Loucy (cell line): ENCODE data around the gene ADGRG1.

ENCODE experiments used
- H2AFZ ChIP-seq: fragments of 200-600 bp; sonication (generic); 2 replicates; pipeline ENCODE4 v1.6.0; 2016; ENCODE audit warnings: antibody characterized with exemption, mild to moderate bottlenecking, low read length, moderate library complexity
- H3F3A ChIP-seq: fragments of 200-600 bp; 2 replicates; pipeline ENCODE4 v1.6.0; 2016; ENCODE audit warnings: antibody characterized with exemption, low read depth, mild to moderate bottlenecking
- H3K27me3 ChIP-seq: fragments of 200-600 bp; sonication (generic); 2 replicates; pipeline ENCODE4 v1.6.1; 2014; ENCODE audit warnings: low read length, mild to moderate bottlenecking; ENCODE audit not compliant: insufficient read depth, poor library complexity, severe bottlenecking
- H3K36me3 ChIP-seq: fragments of 200-600 bp; sonication (generic); 2 replicates; pipeline ENCODE4 v1.6.1; 2016; ENCODE audit warnings: low read length; ENCODE audit not compliant: insufficient read depth
- H3K4me1 ChIP-seq: fragments of 200-600 bp; sonication (generic); 2 replicates; pipeline ENCODE4 v1.5.1; 2014; ENCODE audit warnings: low read length, mild to moderate bottlenecking; ENCODE audit not compliant: insufficient read depth, poor library complexity, severe bottlenecking
- H3K4me2 ChIP-seq: fragments of 200-600 bp; sonication (generic); 2 replicates; pipeline ENCODE4 v1.6.0; 2014; ENCODE audit warnings: antibody characterized with exemption, low read length, low read depth, mild to moderate bottlenecking; ENCODE audit not compliant: poor library complexity, severe bottlenecking
- H3K4me3 ChIP-seq: fragments of 200-600 bp; sonication (generic); 2 replicates; pipeline ENCODE4 v1.5.1; 2014; ENCODE audit warnings: low read length, mild to moderate bottlenecking, mixed read lengths; ENCODE audit not compliant: poor library complexity, severe bottlenecking
- H3K79me2 ChIP-seq: fragments of 200-600 bp; sonication (generic); 2 replicates; pipeline ENCODE4 v1.6.1; 2014; ENCODE audit warnings: low read length; ENCODE audit not compliant: insufficient read depth
- H3K9ac ChIP-seq: fragments of 200-600 bp; sonication (generic); 2 replicates; pipeline ENCODE4 v1.6.0; 2014; ENCODE audit warnings: mild to moderate bottlenecking, low read depth, low read length, moderate library complexity; ENCODE audit not compliant: poor library complexity, severe bottlenecking
- H3K9me2 ChIP-seq: fragments of 200-600 bp; sonication (generic); replicated peaks from 2 replicates; pipeline ENCODE4 v1.6.1; 2016; ENCODE audit warnings: low read depth, low read length, mixed read lengths
- H3K9me3 ChIP-seq: fragments of 200-600 bp; sonication (generic); 2 replicates; pipeline ENCODE4 v1.6.1; 2014; ENCODE audit warnings: mild to moderate bottlenecking, antibody characterized with exemption, low read length, low read depth; ENCODE audit not compliant: insufficient read depth
- H4K20me1 ChIP-seq: fragments of 200-600 bp; sonication (generic); 2 replicates; pipeline ENCODE4 v1.6.0; 2014; ENCODE audit warnings: antibody characterized with exemption, low read length, mild to moderate bottlenecking; ENCODE audit not compliant: insufficient read depth, poor library complexity, severe bottlenecking
- EZH2phosphoT487 ChIP-seq: fragments of 200-600 bp; IDR thresholded peaks from 2 replicates; pipeline ENCODE4 v1.6.1; 2018; ENCODE audit warnings: antibody characterized with exemption, mild to moderate bottlenecking, moderate library complexity, borderline replicate concordance
- TF ChIP-seq, protein P1 (sequence below): fragments of 200-600 bp; sonication (generic); conservative IDR thresholded peaks from 2 replicates; pipeline ENCODE4 v1.5.1; 2014; ENCODE audit warnings: mild to moderate bottlenecking, antibody characterized with exemption, low read length

Gene ADGRG1

GRCh38 chr16:57664662-57665025 is 36.2 kb downstream of the ADGRG1 start:
- Histone ChIP-seq H2AFZ (no peak overlapping the region), H3K4me2 (no peak overlapping the region), H3K36me3 (no peaks in the 10 kb centered on the region), H4K20me1 (no peaks in the 10 kb centered on the region), H3K79me2 (no peaks in the 10 kb centered on the region), H3K9ac (no peak overlapping the region), H3K9me2 (no peaks in the 10 kb centered on the region), H3K4me1 (peaks cover 32% of the 10 kb centered on the region), H3K27me3 (no peaks in the 10 kb centered on the region), H3K9me3 (no peaks in the 10 kb centered on the region), H3K4me3 (no peak overlapping the region), H3F3A (no peaks in the 10 kb centered on the region)
- TF ChIP-seq, protein P1, sequence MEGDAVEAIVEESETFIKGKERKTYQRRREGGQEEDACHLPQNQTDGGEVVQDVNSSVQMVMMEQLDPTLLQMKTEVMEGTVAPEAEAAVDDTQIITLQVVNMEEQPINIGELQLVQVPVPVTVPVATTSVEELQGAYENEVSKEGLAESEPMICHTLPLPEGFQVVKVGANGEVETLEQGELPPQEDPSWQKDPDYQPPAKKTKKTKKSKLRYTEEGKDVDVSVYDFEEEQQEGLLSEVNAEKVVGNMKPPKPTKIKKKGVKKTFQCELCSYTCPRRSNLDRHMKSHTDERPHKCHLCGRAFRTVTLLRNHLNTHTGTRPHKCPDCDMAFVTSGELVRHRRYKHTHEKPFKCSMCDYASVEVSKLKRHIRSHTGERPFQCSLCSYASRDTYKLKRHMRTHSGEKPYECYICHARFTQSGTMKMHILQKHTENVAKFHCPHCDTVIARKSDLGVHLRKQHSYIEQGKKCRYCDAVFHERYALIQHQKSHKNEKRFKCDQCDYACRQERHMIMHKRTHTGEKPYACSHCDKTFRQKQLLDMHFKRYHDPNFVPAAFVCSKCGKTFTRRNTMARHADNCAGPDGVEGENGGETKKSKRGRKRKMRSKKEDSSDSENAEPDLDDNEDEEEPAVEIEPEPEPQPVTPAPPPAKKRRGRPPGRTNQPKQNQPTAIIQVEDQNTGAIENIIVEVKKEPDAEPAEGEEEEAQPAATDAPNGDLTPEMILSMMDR, result no peak
- TF ChIP-seq EZH2phosphoT487, result no peak

DNA sequence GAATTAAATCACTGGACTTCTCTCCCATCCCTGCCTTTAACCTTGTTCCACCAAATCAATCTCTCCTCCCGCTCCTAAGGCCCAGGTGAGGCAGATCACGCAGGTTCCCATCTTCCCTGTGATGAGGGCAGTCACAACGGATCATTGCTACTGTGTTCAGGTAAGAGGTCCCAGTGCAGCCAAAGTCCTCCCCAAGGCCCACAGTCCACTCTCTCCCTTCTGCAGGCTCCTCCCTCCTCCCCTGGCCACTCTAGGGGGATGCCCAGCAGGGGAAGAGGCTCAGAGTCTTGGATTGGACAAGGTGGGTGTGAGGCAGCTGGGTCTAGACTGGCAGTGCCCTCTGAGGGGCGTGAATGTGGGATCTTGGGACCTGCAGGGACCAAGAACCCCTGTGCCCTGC is 37.1 kb downstream of the ADGRG1 start:
- Histone ChIP-seq H3K9ac (no peak overlapping the region), H2AFZ (no peak overlapping the region), H3K36me3 (no peaks in the 10 kb centered on the region), H3K9me3 (no peaks in the 10 kb centered on the region), H3K79me2 (no peaks in the 10 kb centered on the region), H3K4me3 (no peak overlapping the region), H3K9me2 (no peaks in the 10 kb centered on the region), H3K27me3 (no peaks in the 10 kb centered on the region), H3K4me1 (peaks cover 41% of the 10 kb centered on the region), H3F3A (no peaks in the 10 kb centered on the region), H3K4me2 (no peak overlapping the region), H4K20me1 (no peaks in the 10 kb centered on the region)
- TF ChIP-seq, protein P1, result no peak
- TF ChIP-seq EZH2phosphoT487, result no peak

- Histone ChIP-seq H3K79me2 (no peaks in the 10 kb centered on the region), H3F3A (no peaks in the 10 kb centered on the region), H4K20me1 (no peaks in the 10 kb centered on the region), H3K9me3 (no peaks in the 10 kb centered on the region), H3K27me3 (no peaks in the 10 kb centered on the region), H3K4me3 (no peak overlapping the region), H3K4me1 (peaks cover 42% of the 10 kb centered on the region), H2AFZ (no peak overlapping the region), H3K4me2 (no peak overlapping the region), H3K9ac (no peak overlapping the region), H3K9me2 (no peaks in the 10 kb centered on the region), H3K36me3 (no peaks in the 10 kb centered on the region)
- TF ChIP-seq, protein P1, result no peak
- no peak for TF ChIP-seq EZH2phosphoT487
Observed at GRCh38 chr16:57666353-57667047, 38.1 kb downstream of the ADGRG1 start.
